GM12874 (cell line): ENCODE measurements around the gene LRMDA.

Source experiments
- CTCF ChIP-seq: IDR thresholded peaks from 2 replicates; pipeline ENCODE4 v1.5.1; 2011; ENCODE audit warnings: low read depth, mild to moderate bottlenecking, control low read depth, low read length, moderate library complexity; ENCODE audit not compliant: insufficient read depth

LRMDA gene

DNA sequence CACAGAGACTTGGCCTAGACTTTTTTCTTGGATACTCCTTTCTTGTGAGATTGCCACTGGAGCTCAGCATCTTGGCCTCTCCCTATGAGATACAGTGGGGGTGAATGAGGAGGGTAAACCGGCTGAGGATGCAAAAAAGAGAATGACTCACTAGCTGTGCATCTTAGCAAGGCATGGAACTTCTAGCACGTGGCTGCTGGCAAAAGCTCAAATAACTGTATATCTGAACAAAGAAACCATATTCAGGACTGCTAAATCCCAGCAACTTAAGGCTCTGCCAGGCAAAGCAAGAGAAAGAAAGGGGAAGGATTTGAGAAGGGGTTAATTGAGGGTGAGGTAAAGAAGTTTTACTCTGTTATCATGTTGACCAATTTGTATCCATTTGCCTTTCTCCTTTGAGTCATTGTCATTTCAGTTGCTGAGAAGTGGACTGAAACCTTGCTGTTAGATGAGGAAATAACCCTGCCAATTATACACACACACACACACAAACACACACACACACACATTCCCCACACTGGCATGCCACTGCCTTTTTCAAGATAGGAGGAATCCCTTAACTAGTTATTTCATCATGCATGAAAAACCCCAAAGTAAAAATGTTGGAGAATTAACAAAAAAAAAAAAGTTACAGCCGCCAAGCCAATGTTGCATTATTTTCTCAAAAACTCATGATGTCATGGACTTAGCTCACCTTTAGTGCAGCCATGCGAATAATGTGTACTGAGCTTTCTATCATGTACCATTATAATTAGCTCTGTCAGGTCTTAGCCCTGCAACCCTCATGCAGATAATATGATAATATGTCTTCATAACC, 997.3 kb downstream of the LRMDA start:
- TF ChIP-seq CTCF, result no peak

- no peak for TF ChIP-seq CTCF
These were observed 998.1 kb downstream of the LRMDA start for GRCh38 chr10:76429368-76430060.

- no peak for TF ChIP-seq CTCF
These were observed 998.7 kb downstream of the LRMDA start for GRCh38 chr10:76430061-76430645.

GRCh38 chr10:76432016-76433012, 1000.9 kb downstream of the LRMDA start:
- no peak for TF ChIP-seq CTCF

GRCh38 chr10:76433161-76434005, 1002.0 kb downstream of the LRMDA start:
- no peak for TF ChIP-seq CTCF

DNA sequence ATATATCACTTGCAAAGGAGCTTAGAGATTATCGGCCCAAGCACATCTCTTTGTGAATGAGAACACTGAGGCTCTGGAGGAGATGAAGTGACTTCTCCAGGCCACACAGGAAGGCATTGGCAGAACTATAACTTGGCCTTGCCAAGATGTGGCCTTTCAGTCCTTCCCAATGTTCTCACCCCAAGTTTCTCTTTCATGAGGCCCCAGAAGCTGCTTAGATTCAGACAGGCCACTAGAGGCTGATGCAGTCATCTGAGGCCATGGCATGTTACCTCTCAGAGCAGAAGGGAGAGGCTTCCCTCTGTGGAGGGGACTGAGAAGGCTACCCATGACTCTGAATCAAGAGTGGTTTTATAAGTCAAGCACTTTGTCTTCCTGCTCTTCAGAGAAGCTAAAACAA, 1003.7 kb downstream of the LRMDA start:
- TF ChIP-seq CTCF, result no peak
